GM21447 (cell line): ENCODE measurements around the gene MARCHF3.
A peak's percentile ranks its signal among the peaks of the same experiment; 100 is the strongest.
"Not testable (repeated sequence)": the region's sequence is repeated elsewhere in the genome, so short reads cannot be mapped to it uniquely, and the experiment has no call there.

Source experiments
- ATAC-seq: cut with Tn5 transposase; IDR thresholded peaks from one replicate; pipeline ENCODE4 v1.9.1; 2021; ENCODE audit not compliant: unreplicated experiment

Gene MARCHF3

GRCh38 chr5:126852841-126853271 lies 177.5 kb downstream of the MARCHF3 start:
- ATAC-seq: no peak

- ATAC-seq: peak; percentile 91
These were observed 178.2 kb downstream of the MARCHF3 start for GRCh38 chr5:126852091-126852571.

GRCh38 chr5:126851501-126852011 lies 178.8 kb downstream of the MARCHF3 start:
- ATAC-seq: no peak

- no peak for ATAC-seq
These were observed 181.2 kb downstream of the MARCHF3 start for GRCh38 chr5:126849101-126849678.

DNA sequence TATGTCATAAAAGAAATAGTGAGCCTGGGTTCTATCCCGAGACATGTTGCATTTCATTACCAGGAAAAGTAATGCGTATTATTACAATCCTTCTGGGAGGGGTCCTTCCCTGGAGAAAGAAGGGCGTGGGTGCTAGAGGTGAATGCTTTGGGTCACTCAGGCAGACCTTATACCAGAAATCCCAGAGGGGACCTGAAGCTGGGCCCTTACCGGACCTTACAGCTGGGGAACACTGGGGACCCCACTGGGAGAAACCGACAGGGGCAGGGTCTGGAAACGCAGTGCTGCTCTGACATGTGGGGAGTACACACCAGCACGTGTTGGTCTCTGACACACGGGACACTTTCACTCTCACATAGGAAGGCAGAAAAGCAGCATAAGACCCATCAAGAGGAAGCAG lies 182.1 kb downstream of the MARCHF3 start:
- ATAC-seq: no peak

DNA sequence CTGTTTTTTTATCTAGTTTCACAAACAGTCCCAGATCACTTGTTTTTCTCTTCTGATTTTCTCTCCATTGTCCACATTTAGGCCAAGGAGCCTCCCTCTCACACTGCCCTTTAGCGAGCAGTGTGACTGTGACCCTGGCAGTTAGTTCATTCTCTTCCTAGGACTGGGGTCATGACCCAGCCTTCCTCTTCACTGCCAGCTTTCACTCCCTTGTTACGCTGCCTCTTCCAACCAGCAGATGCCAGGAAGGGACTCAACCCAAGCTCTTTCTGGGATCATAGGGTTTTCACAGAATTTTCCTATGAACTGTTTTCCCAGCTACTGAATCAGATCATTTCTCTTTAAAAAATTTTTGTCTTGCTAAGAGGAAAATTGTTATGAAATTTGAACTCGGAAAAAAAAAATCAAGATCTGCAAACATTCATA lies 182.5 kb downstream of the MARCHF3 start:
- ATAC-seq: no peak

DNA sequence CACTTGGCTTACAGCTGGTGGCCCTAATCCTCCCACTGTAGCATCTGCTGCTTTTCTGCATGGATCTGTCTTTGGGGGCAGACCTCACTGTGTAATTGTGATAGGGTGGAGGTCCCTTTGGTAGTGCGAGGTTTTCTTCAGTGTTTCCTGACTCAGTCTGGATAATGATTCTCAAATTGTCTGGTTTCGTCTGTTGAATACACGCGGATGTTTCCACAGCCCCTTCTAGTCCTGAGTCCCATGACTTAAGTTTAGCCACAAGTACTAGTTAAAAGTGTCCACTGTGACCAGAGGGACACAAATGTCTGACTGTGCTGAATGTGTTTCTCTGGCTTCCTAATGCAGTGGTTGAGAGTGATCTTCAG lies 182.9 kb downstream of the MARCHF3 start:
- ATAC-seq: no peak

DNA sequence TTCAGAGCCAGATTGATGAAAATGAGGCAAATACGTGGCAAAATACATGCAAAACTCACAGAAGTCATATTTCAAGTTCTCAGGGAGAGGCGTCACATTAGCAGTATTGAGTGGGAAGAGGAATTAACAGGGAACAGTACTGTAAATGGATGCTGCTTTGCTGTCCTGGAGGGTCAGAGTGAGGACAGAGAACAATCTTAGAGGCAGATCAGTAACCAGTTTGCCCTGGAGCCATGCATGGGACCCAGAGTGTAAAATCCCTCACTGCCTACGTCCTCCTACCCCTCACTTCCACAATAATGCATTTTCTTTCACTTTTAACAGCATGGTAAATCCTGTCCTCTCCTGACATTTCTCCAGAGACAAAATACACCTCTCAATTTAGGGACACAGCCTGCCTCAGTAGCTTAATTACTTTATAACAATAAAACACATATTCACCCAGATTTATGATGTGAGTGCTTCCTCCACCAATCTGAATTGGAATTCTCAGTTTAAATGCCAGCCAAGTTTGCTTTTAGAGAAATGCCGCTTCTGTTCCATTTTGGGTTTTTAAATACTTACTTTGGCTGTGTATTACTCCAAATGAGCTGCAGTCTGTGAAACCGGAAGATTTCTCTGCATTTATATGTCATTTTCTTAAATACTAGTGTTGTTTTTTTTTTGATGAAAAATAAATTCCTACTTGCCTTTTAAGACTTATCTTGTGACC lies 183.5 kb downstream of the MARCHF3 start:
- no peak for ATAC-seq

DNA sequence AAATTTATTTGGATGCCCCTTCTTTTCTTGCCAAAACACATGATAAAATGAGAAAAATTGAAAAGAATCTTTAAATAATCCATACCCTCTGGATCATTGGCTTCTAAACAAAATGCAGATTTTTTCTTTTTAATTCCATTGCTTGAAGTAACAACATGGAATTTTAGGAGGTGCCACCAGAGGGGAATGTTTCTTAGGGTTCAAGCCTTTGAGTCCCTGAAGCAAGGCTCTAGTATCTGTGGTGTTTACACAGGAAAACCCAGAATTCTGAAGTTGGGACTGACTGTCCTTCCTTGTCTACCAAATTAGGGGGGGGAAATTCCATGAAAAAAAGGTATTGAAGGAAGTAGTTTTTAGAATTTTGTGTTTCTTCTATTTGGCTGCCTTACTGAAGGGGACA lies 184.0 kb downstream of the MARCHF3 start:
- ATAC-seq: no peak

DNA sequence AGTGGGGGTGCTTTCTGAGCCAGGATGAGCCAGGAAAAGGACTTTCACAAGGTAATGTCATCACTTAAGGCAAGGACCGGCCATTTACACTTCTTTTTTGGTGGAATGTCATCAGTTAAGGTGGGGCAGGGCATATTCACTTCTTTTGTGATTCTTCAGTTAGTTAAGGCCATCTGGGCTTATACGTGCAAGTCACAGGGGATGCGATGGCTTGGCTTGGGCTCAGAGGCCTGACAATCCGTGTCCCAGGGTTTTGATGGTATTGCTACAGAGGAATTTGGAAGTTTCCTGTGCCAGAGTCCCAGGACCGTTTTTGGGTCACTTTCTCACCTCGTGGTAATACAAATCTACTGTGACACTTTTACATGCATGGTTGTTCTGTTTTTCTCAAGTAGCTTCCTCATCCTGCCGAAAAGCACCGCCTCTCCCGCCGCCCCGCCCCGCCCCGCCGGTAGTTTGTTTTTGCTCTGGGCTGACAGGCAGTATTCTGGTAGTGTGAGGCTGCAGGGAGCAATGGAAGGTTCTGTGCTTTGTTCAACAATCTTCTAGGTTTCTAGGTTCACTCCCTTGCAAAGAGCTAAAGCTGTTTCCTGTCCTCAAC lies 184.8 kb downstream of the MARCHF3 start:
- ATAC-seq: peak; percentile 93

- not testable (repeated sequence) for ATAC-seq
These were observed 187.0 kb downstream of the MARCHF3 start for GRCh38 chr5:126843375-126843774.

DNA sequence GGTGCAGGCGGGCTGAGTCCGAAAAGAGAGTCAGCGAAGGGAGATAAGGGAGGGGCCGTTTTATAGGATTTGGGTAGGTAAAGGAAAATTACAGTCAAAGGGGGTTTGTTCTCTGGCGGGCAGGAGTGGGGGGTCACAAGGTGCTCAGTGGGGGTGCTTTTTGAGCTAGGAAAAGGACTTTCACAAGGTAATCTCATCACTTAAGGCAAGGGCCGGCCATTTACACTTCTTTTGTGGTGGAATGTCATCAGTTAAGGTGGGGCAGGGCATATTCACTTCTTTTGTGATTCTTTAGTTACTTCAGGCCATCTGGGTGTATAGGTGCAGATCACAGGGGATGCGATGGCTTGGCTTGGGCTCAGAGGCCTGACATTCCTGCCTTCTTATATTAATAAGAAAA lies 191.0 kb downstream of the MARCHF3 start:
- ATAC-seq: not testable (repeated sequence)

DNA sequence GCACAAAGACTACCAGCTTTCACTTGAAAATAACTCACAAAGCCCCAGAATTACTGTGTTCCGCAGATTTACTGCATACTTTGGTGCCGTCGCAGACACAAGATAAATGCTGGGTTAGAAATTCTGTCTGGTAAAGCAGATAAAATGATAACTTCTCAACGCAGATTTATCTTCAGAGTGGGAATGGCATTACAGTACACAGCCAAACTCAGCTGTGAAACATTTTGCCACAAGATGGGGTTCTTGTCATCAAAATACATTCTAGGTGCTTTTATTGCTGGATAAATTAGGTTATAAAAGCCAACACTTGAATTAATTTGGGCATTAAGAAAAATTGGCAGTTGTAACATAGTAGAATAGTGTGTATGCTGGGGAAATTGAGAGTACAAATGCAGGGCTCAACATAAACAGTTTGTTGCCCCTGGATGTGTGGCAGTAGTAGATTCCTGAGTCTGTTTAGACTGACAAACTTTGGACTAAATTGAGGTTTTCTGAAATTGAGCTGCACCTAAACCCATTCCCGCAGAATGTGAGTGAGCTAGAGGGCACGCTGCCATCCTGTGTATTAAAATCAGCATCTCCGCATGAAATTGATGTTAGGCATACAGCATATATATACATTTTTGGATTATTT lies 192.3 kb downstream of the MARCHF3 start:
- ATAC-seq: no peak

DNA sequence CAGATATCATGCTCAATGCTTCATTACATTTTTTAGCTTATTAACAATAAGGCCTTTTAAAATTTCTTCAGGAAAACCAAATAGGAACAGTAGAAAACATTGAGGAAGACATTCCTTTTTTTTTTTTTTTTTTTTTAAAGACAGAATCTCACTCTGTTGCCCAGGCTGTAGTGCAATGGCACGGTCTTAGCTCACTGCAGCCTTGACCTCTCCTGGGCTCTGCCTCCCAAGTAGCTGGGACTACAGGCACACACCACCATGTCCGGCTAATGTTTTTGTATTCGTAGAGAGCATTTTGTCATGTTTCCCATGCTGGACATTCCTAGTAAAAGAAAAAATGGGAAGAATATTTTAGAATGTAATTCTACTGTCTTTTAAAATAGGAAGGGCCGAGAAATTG lies 193.1 kb downstream of the MARCHF3 start:
- ATAC-seq: no peak

DNA sequence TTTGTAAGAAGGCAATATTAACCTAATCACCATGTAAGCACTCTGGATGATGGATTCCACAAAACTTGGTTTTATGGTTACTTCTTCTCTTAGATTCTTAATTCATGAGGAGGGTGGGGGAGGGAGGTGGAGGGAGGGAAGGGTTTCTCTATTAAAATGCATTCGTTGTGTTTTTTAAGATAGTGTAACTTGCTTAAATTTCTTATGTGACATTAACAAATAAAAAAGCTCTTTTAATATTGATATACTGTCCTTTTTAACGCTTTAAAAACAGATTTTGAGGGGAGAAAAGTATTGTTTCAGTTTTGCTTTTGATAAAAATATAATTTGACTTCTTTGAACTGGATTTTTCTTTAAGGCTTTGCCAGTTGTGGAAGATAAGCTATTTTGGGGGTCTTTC lies 193.6 kb downstream of the MARCHF3 start:
- ATAC-seq: no peak

DNA sequence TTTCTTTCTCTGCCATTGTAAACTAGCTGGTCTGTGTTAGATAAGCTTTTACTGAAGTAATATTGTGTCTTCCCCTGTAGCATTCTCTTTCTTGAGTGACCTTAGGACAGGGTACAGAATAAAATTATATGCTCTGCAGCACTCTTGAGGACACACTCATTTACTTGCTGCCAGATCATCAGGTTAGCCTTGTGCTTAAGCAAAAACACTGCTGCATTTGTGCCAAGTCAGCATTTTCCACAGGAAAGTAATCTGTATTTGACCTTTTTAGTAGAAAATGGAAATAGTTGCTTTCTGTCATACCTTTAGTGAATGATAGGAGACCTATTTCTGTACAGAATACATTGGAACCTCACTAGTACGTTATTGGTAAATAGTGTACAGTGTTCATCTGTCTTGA lies 199.2 kb downstream of the MARCHF3 start:
- no peak for ATAC-seq

DNA sequence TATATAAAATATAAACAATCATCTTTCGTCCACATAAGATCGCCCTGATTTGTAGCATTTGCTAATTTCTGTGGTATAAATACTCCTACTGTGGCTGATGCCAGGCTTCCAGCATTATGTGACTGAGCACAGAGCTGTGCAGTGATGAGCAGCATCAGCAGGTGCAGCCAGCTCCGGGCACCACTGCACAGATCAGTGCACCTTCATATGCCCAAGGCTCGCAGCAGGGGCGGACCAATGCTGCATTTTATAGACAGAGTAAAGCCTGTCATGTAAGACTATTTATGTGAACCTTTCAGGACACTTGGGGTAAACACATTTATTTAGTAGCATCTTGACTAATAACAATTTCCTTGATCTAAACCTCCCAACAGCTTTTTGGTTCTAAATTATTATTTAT lies 200.3 kb downstream of the MARCHF3 start:
- no peak for ATAC-seq

DNA sequence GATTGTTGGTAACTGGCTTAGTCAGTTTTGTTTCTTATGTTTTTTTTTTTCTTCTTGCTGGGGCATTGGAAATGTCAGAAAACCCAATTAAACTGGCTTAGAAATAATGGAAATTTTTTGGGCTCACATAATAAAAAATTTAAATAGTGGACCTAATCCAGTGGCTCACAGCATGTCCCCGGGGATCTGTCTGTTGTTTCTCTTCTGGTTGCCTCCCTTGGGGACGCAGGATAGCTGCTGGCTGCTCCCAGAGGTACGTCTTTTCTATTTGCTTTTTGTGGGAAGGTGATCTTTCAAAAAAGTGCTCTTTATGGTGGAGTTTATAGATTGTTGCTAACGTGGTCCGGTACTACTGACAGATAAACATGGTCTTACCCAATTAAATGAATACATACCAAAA lies 201.3 kb downstream of the MARCHF3 start:
- ATAC-seq: no peak

- ATAC-seq: no peak
These were observed 203.6 kb downstream of the MARCHF3 start for GRCh38 chr5:126826619-126827215.

GRCh38 chr5:126819253-126819652 lies 211.1 kb downstream of the MARCHF3 start:
- no peak for ATAC-seq

DNA sequence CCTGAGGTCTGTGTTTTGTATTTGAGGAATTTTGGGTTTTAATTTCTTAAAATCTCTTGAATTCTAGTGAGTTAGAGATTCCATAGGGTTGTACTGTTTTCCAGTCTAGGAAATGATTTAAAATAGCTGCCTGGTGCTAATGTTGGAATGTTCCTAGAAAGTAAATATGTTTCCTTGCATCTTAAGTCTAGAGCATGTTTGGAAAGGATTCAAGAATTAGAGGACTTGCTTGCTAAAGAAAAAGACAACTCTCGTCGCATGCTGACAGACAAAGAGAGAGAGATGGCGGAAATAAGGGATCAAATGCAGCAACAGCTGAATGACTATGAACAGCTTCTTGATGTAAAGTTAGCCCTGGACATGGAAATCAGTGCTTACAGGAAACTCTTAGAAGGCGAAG lies 211.6 kb downstream of the MARCHF3 start:
- ATAC-seq: no peak
